ENCODE results near the gene KIF26B.

DNA sequence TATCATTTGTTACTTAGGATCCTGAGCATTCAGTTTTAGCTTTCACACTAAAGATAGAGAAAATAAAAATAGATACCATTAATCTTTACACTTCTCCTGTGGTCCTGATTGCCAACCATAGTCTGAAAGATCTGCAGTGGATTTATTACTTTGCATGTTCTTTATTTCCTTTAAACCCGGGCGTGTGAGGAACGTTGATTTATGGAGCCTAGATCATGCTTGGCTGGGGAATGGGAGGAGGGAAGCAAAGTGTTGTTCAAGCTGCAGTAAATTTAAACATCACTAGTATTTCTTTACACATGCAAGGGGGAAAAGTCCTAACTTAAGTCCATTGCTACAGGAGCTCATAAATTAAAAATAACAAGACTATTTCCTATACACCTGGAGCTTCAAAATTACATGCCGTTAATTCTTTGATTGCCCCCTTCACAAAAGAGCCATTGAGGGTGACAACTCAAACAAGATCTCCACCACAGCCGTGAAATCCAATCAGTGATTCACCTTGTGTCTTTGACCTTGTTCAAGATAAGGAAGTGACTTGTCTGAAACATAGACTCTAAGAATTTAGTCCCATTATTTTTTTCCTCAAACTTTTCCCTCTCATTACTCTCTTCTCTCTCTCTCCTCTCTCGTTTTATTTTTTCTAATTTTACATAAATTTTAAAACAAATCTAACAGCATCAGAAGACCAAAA is 282.7 kb downstream of the KIF26B start:
- no peak for TF ChIP-seq ZNF274 (IDR thresholded peaks at IDR 0.05; ENCODE audit: low read depth, low read length)
- TF ChIP-seq SUZ12 (IDR thresholded peaks at IDR 0.05; ENCODE audit: extremely low read depth, insufficient read depth, insufficient read length): no peak

Measured in NT2/D1 (cell line).